GM18909 (cell line): ENCODE measurements around the gene F13A1.

Source experiments
- ATAC-seq: cut with Tn5 transposase; IDR thresholded peaks from one replicate; pipeline ENCODE4 v1.9.1; 2021; ENCODE audit warnings: mild to moderate bottlenecking; ENCODE audit not compliant: unreplicated experiment, poor library complexity

F13A1 gene

DNA sequence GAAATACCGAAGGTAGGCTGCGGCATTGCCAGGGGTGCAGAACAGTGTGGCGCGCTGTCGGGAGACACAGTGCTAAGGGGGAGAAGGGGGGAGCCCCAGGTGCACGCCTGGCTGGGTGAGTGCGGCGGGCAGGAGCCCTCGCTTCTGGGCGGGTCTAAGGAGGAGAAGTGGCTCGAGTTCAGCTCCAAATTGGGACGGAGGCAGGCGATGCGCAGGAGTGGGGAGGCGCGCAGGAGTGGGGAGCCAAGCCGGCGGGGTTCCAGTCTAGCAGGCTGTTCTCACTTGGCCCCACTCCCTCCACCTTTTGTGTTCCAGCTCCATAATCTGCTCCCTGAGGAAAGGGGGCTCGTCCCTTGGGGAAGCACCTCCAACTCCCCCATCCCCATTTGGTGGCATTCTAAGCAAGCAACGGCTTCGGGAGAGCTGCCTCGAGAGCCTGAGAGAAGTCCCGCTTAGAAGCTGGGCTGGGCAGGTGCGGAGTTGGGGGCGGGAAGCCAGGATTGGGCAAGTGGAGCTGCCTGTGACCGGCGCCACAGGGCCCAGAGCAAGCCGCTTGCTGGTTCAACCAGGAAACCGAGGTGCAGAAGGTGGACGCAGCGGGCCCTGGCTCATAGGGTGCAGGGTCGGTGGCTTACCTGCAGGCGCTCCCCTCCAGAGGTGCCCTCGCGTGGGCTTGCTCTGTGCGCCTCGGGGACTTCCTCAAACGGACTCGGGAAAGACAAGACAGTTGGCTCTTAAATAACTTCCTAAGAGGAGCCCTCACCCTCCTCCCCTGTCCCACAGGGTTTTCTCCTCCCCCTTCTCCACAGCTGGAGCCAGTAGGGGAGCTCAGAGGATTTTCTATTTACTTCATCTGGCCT lies at the start of gene F13A1:
Gene F13A1 (minus strand): TSS at position 711 of the 860 bp plus-strand sequence. CDS start 1,998 bp downstream, outside the sequence.
- ATAC-seq = no peak

DNA sequence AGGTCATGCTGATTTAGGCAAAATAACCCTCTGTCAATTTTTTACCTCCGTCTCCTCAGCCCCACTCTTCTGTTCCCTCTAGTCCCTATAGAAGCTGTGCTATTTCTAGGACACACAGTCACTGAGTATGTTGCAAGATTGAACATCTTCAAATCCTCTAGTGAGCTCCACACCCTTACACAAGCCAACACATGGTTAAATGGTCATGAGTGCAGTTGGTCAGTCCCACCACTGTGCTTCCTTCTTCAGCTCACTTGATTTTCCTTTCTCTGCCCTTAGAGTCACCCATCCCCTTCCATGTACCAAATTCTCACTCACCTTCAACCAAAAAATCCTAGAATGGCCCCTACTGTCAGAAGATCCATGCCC lies 48.2 kb upstream of the F13A1 start:
- ATAC-seq = no peak

DNA sequence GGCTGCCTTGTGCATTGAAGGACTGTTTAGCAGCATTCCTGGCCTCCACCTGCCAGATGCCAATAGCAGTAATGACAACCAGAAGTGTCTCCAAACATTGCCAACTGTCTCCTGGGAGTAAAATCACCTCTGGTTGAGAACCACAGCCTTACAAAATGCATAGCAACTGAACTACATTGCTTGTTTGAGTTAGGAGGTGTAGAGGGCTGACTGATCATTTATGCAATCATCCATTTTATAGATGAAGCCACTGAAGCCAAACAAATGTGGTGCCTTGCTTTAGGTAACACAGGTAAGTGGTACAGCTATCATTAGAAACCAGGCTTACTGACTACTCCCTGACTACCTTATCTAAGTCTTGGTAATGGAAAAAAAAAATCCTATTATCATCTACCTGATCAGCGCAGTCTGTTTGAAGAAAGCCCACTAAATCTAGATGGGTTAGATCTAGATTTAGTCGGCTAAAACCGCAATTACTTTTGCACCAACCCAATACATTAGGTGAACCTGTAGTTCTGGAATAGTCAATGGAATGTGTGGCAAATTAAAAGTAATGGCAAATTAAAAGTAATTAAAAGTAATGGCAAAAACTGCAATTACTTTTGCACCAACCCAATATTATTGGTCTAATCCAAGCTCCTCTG lies 47.7 kb upstream of the F13A1 start:
- no peak for ATAC-seq

DNA sequence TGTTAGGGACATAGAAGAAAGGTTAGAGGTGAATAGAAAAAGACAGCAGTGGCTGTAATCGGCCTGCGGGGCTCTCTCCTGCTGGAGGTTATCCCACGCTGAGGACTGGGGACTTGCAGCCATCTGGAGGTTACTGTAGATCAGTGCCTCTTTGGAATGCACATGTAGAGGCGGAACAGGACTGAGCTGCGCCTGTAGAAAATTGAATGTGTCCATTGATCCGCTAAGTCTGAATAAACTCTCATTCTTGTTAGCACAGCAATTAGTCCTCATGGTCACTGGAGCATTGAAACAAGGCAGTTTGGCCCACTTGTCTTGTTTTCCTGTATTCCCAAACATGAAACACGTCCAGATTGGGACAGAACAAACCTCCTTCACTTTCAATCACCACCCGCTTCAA lies 46.3 kb upstream of the F13A1 start:
- ATAC-seq = no peak

DNA sequence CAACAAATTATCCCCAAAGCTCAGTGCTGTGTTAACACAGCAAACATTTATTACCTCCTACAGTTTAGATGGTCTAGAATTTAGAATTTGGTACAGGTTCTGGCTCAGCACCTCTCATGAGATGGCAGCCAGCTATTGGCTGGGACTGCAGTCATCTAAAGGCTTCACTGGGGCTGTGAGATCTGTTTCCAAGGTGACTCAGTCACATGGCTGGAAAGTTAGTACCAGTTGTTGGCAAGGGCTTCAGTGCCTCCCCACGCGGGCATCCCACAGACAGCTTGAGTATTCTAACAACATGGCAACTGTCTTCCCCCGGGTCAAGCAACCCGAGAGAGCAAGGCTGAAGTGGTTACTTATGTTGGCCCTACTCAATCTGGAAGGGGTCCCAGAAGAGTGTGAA lies 44.8 kb upstream of the F13A1 start:
- ATAC-seq = no peak

DNA sequence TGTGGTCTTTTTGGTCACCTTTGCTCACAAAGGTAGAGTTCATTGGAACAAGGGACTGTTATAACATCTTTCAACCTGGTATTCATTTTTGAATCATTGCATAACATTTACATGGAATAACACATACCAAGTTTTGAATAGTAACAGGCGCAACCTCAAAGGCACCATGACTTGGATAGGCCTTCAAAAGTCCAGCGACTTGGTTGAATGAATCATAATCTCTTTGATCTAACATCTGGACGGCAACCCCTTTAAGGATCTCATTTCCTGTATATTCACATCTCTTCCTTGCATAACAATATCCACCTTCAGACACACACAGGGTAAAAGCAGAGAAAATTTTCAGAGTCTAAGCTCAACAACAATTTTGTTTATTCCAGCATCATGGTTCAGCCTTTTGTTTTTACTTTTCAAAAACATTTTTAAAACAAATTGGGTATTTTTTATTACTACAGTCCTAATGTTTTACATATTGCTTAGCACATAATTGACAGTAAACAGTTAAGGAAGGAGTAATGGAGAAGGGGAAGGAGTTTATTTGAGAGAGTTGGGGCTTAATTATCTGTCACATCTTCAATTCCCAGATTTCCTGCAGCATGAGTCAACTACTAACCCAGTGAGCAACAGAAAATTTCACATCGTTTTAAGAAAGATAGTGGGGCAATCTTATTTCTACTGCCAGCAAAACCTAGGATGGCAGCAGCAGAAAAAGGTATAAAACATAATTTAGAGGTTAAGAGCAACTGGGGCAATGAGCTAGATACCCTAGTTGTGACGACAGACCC lies 41.8 kb upstream of the F13A1 start:
- no peak for ATAC-seq

DNA sequence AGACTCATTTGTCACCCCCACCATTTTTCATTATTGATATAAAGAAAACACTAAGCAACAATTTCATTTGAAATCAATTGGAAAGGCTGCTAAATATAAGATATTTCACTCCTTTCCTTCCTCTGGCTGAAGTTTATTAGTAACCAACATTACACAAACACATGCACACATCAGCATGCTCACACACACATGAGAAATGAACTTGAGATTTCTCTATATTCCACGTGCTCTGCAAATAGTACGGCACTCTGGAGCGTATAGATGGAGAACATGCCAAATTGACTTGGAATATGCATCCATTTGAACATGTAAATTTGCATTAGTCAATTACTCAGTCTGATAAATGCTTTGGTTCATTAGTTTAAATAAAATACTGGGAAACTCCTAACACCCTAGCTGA lies 37.1 kb upstream of the F13A1 start:
- ATAC-seq = no peak

DNA sequence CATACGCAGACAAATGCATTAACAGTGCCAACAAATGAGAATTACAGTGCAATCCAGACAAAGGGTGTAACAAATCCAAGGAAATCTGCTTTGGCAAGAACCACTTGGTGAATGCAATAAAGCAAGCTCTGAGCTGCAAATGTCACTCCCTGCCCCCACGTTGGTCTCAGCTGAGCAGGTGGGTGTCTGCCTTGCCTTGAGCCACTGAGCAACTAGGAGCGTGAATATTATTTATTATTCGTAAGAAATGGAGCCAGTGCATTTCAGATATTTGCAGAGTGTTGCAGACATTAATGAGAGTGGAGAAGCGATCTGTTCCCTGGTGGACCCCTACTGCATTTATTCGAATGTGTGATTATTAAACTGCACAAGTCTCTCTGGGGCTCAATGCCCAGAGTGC lies 36.6 kb upstream of the F13A1 start:
- no peak for ATAC-seq

DNA sequence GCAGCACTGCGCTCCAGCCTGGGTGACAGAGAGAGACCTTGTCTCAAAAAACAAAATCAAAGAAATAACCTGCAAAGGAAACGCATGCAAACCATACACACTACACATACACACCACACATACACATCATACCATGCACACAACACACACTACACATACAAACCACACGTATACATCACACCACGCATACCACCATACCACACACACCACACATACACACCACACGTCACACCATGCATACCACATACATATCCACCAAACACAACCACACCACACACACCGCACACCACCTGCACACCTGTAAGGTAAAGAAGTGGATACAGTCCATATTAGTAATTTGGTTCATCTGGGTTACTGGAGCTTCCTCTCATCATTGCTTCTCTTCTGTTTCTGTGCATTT lies 32.3 kb upstream of the F13A1 start:
- ATAC-seq = no peak

DNA sequence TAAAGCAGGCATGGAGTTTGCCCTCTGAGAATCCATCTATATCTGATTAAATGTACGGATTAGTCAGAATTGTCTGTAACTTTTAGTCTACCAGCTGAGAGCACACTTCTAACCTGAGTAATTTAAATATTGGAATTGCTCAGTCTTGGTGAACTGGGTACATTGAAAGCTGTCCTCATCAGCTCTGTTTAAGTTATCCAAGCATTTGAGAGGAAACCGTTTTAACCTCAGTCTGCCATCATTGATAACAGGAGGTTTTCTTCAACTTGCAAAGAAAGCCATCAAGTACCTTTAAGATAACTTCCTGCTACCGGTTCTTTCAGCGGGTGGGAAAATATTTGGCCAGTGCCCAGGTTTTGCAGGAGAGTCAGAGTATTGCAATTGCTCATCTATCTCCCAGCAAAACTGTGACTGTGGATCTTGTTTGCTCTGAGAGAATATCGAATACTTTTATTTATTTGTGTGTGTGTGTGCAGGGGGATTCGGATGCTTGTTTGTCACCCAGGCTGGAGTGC lies 31.1 kb upstream of the F13A1 start:
- ATAC-seq = no peak

DNA sequence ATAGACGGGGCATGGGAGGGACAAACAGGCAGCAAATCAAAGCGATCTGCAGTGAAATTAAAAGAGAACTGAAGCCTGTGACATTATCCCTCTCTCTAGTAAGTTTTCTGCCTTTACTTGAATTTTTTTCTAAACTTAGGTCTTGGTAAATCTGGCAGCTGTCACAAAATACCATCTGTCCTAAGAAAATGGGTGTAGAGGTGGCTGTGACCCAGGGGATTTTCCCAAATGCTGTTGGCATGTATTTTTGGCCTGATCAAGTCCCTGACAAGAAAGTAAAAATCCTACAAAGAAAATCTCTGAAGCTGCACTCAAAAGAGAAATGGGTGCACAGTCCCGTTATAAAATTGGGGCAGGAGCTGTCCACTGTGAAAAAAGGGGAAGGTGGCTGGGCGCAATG lies 30.2 kb upstream of the F13A1 start:
- no peak for ATAC-seq

DNA sequence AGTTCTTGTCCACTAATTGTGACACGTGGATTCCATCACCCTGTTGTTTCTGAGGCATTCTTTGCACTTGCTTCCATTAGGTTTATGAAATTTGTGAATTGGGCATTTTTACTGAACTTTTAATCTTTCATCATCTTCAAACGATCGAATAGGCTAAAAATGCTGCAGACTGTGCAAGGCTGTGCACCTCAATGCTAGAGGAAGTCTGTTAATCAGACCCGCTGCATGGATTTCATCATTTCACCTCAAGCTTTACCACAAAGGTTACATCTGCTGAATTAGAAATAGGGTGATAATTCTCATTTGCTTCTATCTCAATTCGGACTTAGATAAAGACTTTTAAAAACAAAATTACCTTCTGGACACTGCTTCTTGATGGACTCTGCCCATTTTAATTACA lies 27.8 kb upstream of the F13A1 start:
- no peak for ATAC-seq

DNA sequence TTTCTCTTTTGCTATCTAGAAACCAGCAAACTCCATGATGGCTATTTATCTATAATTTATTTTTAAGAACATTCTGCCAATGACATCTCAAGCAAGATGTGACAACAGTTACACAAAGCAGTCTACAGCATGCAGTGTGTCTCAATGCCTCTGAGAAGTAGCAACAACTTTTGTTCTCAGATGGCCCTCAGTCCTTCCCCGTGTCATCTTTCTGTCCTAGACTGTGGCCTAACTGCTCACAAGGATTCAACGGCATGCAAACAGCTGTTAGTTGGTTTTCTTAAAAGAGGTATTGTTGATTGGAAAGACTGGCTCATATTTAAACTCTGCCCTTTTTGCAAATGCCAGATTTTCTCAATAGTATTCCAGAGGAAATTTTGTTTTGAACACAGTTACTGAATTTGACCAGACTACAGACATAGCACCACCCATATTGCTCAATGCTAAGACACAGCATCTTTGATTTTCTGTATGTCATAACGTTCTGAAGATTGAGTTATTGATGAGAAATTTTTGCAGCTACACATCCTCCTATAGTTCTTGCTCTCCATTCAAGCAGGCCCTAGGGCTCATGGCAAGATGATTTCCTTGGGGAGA lies 26.1 kb upstream of the F13A1 start:
- no peak for ATAC-seq

DNA sequence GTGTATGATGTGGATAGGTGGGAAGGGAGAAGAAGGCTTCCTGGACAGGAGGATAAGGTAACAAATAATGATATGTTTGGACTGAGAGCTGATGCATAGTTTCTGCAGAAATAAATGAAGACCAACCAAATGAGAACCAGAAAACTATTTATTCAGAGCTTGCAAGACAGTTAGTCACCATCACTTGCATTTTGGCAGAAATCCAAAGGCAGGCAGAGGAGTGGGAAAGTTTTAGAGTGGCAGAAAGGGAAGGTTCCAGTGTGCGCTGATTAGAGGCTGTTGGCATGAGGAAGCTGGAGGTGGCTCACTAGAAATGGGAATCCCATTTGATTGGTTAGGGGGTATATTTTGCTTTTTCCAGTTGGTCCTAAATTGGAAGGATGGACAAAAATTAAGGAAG lies 13.0 kb upstream of the F13A1 start:
- ATAC-seq = no peak

DNA sequence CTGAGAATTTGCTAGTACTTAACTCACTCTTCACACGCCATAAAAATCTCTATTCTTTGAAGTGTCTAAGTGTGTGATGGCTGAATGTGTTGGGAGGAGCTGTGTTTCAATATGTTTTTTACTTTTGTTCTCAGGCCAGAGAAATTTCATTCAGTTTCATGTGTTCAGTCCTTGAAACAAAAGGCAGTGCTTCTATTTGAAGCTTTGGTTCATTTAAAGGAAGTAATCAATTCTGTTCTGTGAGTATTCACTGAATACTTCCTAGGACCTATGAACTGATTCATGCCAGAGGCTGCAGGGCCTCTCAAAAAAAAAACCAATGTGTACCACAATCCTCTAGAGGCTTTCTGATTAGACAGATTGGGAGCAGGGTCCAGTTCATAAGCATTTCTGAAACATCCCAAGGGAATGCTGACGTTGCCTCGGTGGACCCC lies 12.4 kb upstream of the F13A1 start:
- peak; percentile 37 for ATAC-seq

DNA sequence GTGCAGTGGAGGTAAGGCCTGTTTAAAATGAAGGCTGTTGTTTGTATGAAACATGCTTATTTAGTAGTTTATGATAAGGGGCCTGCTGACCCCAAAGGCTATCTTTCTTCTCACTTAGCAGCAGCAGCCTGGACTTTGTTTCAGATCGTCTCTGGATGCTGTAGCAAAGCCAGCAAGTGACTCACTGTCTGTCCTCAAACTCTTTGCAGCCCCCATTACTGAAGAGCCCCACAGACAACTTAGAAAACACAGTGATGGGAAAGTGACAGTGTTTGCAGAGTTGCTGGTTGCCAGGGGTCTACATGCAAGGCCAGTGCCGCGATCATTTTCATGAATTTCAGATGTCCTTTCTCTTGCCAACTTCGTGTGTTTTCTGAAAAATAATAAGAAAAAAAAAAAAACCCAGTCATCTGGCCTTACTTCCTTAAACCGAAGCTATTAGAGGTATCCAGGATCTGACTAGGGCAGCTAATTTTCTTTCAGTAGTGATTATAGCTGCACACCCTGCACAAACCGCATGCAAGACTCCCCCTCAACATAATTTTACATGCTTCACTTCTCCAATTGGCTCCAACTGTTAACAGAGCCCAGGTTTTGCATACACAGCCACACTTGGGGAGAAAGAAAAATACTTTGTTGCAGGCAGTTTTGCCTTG lies 11.6 kb upstream of the F13A1 start:
- peak; percentile 69 for ATAC-seq

DNA sequence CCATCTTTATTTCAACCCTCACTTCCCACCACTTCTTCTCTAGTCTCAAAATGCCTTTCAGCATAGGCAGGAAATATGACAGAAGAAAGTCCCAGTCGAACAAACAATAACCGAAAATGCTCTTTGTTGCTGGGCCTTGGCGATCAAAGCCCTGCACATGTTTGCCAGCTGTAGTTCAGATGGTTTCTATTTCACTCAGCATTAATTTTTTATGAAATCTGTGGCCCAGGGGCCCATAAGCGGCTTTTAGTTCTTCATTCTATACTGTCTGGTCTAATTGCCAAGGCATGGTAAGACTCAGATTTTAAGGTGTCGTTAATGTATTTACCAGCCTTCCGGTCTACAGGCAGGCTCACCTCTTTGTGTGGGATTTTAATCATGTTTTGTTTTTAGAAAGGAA lies 10.9 kb upstream of the F13A1 start:
- peak; percentile 73 for ATAC-seq

DNA sequence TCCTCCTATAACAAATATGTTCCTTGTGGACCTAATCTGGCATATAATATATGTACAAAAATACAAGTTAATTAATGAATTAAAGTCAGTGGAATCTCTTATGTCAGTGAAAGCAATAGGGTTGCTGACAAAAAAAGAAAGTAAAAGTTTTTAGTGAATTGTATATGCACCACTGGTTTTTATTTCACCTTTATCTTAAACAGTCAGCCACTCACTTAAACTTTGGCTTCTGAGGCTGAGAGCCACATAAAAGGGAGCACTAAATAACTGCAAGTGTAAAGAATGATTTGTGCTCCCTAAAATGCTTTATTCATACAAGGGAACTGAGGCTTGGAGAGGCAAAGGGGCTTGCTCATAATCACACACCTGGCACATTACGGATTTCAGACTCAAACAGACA lies 9.9 kb upstream of the F13A1 start:
- no peak for ATAC-seq

DNA sequence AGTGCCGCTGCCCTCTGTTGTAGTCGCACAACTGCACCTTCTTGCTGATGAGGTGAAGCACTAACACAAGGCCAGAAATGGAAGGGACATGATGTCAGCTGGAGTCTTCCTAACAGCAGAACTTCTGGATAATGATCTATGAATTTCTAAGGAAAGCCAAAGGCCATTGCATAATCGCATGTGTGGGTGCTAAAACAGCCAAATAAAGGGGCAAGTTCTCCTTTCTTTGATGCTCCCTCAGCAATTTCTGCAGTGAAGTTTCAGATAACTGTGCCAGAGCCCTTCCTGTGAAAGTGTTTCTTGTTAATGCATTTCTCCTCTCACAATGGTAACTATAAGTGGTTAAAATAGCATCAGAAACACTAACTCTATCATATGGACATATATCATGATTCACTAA lies 8.0 kb upstream of the F13A1 start:
- ATAC-seq = no peak

DNA sequence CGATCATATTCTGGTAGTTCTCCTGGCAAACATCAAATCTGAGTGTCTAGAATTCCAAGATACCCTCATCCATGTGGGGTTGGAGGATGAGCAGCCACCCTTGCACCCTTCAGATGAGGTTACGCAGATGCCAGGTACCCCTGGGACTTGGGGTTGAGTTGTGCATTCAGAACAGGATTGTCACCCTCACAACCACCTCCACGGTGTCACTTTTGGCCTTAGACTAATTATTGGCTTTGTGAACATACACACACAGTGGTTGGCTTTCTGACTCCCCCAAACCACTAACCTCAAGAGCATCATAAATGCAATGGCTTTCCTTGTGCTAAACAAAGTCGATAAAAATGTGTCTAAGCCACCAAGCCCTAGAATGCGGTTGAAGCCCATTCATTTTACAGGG lies 2.9 kb upstream of the F13A1 start:
- ATAC-seq = no peak
